SU-DHL-6 (cell line): ENCODE results near the gene HPRT1.

Experiments used
- CTCF ChIP-seq: fragments of 200-600 bp; sonication (generic); IDR thresholded peaks from one replicate; pipeline ENCODE4 v1.5.1; 2017; ENCODE audit warnings: antibody characterized with exemption, mild to moderate bottlenecking, low read length, moderate library complexity; ENCODE audit not compliant: insufficient read depth, poor library complexity, severe bottlenecking
- EZH2phosphoT487 ChIP-seq: fragments of 200-600 bp; sonication (generic), shearing (Covaris generic); conservative IDR thresholded peaks from 2 replicates; pipeline ENCODE4 v1.6.1; 2018; ENCODE audit warnings: mild to moderate bottlenecking, antibody characterized with exemption, low read length, moderate library complexity, mixed read lengths

- TF ChIP-seq CTCF (no peak), EZH2phosphoT487 (no peak)
These were observed 10.0 kb downstream of the HPRT1 start for GRCh38 chrX:134470013-134470412.
